Fibroblast of mammary gland (primary cell): ENCODE measurements around the gene RAVER1.
"Not testable (repeated sequence)": the region's sequence is repeated elsewhere in the genome, so short reads cannot be mapped to it uniquely, and the experiment has no call there.

Source experiments
- DNase-seq: peaks from one replicate; pipeline ENCODE4 v3.0.0-alpha.2; 2010; ENCODE audit warnings: low read depth
- H3K4me3 ChIP-seq: 2 replicates; pipeline ENCODE4 v1.5.1; 2011; ENCODE audit warnings: low read depth, mild to moderate bottlenecking, low read length, moderate library complexity; ENCODE audit not compliant: control insufficient read depth
- TF ChIP-seq, protein P1 (sequence below): conservative IDR thresholded peaks from 2 replicates; pipeline ENCODE4 v1.5.1; 2011; ENCODE audit warnings: low read depth, low read length, inconsistent platforms; ENCODE audit not compliant: control insufficient read depth, insufficient read depth

RAVER1 gene

DNA sequence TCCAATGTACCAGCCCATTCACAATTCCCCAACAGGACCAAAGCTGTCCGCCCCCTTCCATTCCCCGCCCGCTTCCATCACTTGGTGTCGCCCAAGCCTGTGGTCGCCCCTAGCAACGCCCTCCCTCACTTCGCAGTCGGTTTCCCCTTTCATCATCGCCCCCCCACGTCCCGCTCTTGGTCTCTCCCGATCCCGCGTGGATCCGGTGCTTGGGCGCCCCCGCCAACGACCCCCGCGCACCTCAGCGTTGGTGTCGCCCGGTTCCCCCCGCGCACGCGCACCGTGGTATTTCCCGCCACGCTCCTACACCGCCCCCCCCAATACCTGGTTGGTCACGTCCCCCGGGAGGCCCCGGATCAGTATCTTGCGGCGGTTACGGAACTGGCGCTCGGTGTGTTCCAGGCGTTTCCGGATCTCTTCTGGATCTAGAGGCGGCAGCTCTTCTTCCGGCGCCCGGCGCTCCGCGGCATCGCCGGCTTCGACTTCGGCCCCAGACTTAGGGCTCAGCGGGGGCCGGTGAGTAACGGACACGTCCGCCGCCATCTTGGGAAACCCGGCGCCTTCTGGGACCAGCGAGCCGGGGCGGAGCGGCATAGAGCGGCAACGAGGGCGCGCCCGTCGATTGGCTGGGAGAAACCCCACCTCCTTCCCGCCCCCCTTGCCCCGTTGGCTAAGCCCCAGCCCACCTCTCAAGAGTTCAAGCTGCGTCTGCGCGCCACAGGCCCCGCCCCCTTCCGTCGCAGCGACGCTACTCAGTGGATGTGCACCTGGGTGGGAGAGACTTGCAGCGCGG lies at the start of gene RAVER1:
RAVER1 (minus strand) TSS at position 565 of the 793 bp plus-strand sequence; CDS start at position 543, 22 bp downstream.
- TF ChIP-seq, protein P1, sequence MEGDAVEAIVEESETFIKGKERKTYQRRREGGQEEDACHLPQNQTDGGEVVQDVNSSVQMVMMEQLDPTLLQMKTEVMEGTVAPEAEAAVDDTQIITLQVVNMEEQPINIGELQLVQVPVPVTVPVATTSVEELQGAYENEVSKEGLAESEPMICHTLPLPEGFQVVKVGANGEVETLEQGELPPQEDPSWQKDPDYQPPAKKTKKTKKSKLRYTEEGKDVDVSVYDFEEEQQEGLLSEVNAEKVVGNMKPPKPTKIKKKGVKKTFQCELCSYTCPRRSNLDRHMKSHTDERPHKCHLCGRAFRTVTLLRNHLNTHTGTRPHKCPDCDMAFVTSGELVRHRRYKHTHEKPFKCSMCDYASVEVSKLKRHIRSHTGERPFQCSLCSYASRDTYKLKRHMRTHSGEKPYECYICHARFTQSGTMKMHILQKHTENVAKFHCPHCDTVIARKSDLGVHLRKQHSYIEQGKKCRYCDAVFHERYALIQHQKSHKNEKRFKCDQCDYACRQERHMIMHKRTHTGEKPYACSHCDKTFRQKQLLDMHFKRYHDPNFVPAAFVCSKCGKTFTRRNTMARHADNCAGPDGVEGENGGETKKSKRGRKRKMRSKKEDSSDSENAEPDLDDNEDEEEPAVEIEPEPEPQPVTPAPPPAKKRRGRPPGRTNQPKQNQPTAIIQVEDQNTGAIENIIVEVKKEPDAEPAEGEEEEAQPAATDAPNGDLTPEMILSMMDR: no peak

DNA sequence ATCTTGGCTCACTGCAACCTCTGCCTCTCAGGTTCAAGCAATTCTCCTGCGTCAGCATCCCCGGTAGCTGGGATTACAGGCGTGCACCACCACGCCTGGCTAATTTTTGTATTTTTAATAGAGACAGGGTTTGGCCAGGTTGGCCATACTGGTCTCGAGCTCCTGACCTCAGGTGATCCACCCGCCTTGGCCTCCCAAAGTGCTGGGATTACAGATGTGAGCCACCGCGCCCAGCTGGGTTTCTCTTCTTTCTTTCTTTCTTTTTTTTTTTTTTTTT lies 49.8 kb upstream of the RAVER1 start:
- H3K4me3 ChIP-seq, DNase-seq: not testable (repeated sequence)

More for the DNA sequence above, at the start of gene RAVER1:
- peak within 1 kb of the TSS; percentile 88 for H3K4me3 ChIP-seq
- DNase-seq: peak; percentile 96

- peak; percentile 98 for DNase-seq
- TF ChIP-seq, protein P1: no peak
- H3K4me3 ChIP-seq: peak within 1 kb of the TSS; percentile 97
Measured at GRCh38 chr19:10380313-10381102, 47.2 kb upstream of the RAVER1 start, which contains the start of gene TYK2. TSS of gene TYK2 (minus strand) at chr19:10380572. CDS start at chr19:10378406, 2,166 bp downstream.

- peak overlapping the region; percentile 97 for H3K4me3 ChIP-seq
- DNase-seq: no peak
- TF ChIP-seq, protein P1: no peak
Measured at GRCh38 chr19:10379880-10380312, 46.6 kb upstream of the RAVER1 start.

DNA sequence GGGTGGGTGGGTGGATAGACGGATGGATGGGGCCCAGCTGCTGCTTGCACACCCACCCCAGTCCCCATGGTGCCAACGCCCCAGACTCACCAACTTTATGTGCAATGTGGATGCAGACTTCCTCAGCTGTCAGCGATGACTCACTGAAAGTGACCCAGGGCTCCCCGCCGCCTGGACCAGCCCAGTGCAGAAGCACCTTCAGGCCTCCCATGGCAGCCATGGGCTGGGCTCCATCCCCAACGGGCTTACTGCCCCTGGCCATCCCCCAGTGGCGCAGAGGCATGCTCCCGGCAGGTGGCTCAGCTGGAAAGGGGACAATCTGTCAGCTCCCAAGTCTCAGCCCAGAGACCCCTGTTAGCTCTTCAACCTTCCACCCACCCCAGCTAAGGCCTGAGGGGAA lies 44.8 kb upstream of the RAVER1 start:
- DNase-seq: no peak
- TF ChIP-seq, protein P1: no peak
- H3K4me3 ChIP-seq: no peak overlapping the region

DNA sequence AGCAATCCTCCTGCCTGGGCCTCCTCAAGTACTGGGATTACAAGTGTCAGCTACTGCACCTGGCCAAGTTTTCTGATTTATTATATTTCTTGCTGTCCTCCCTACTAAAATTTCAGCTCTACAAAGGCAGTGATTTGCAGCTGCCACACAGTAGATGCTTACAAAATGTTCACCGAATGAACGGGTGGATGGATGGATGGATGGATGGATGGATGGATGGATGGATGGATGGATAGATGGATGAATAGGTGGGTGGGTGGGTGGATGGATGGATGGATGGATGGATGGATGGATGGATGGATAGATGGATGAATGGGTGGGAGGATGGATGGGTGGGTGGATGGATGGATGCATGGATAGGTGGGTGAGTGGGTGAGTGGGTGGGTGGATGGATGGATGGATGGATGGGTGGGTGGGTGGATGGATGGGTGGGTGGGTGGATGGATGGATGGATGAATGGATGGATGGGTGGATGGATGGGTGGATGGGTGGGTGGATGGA lies 43.9 kb upstream of the RAVER1 start:
- not testable (repeated sequence) for H3K4me3 ChIP-seq, DNase-seq

DNA sequence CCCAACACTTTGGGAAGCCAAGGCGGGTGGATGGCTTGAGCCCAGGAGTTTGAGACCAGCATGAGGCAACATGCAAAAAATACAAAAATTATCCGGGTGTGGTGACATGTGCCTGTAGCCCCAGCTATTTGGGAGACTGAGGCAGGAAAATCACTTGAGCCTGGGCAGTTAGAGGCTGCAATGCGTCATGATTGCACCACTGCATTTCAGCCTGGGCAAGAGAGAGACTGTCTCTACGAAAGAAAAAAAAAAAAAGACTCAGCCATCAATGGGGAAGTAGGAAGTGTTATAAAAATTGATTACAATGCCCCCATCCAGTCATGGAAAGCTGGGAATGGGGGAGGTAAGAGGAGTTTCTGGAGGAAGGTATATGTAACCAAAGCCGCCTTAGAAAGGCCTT lies 41.6 kb upstream of the RAVER1 start:
- TF ChIP-seq, protein P1: no peak
- no peak overlapping the region for H3K4me3 ChIP-seq
- no peak for DNase-seq

DNA sequence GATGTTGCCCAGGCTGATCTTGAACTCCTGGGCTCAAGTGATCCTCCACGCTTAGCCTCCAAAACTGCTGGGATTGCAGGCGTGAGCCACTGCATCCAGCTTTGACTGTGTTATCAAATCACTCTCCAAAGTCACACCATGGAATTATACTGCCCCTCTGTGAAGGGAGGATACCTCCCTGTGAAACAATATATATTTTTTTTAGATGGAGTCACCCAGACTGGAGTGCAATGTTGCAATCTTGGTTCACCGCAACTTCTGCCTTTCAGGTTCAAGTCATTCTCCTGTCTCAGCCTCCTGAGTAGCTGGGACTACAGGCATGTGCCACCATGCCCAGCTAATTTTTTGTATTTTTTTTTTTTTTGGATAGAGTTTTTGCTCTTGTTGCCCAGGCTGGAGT lies 39.4 kb upstream of the RAVER1 start:
- no peak overlapping the region for H3K4me3 ChIP-seq
- no peak for DNase-seq
- TF ChIP-seq, protein P1: no peak
